ENCODE data around the gene CAPN2.
A peak's percentile ranks its signal among the peaks of the same experiment; 100 is the strongest.

The CAPN2 gene

DNA sequence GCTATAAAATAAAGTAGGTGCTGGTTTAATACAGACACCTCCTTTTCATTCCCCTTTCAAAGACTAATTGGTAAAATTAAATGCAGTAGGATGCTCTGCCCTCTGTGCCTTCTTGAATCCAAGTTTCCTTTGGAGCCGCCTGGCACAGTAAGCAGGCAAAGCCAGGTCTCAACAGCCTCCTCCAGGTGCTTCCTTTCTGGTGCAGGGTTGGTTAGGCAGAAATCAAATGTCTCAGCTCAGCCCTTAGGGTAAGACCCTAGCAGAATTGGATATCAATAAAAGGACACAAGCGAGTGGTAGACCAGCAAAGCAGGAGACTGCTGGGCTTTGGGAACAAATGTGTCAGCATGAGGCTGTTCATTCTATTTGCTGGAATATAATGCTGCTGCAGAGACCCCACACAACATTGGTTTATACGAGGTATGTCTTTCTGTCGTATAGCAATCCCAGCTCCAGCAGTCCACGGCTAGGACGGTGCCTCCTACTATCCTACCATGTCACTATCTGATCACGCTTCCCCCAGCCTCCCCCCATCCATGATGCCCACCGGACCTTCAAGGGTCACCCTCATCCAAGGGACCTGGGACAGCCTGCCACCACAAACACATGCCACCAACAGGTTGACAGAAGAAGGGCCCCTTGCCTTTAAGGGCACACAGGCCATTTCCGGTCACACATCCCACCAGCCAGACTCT lies 58.4 kb downstream of the CAPN2 start:
- H3K23ac ChIP-seq (ENCODE audit: low read length), result no peak overlapping the region
- H3K36me3 ChIP-seq (ENCODE audit: control insufficient read depth, insufficient read depth, low read length), result peaks cover 5% of the 10 kb centered on the region
- H3K27ac ChIP-seq (ENCODE audit: low read depth, low read length), result no peak overlapping the region

DNA sequence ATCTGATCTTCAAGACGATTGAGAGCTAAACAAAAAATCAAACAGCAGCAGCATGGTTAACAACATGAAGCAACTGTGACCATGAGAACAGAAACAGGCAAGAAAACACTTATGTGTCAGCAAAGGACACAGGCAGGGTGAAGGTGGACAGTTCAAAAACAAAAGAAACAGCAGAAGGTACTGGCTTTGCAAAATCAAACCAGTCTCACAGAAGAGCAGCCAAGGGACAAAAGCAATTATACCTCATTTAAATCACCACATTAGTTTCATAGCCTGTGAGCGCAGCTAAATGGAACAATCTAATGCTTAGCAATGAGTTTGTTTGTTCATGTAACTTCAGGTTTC lies 59.1 kb downstream of the CAPN2 start:
- H3K79me2 ChIP-seq (ENCODE audit: control insufficient read depth, insufficient read depth, low read length), result no peaks in the 10 kb centered on the region
- H3K18ac ChIP-seq (ENCODE audit: low read length), result no peak overlapping the region
- H3K9ac ChIP-seq (ENCODE audit: low read length), result peak overlapping the region; percentile 11
- no peak overlapping the region for H4K8ac ChIP-seq (ENCODE audit: low read depth, low read length)
- DNase-seq, result no peak
- H3K4me2 ChIP-seq (ENCODE audit: low read length), result no peak overlapping the region
- H2BK15ac ChIP-seq (replicated peaks; ENCODE audit: low read depth), result no peak overlapping the region
- H3K27me3 ChIP-seq (ENCODE audit: insufficient read depth, low read length, poor library complexity), result no peaks in the 10 kb centered on the region
- H3K36me3 ChIP-seq (ENCODE audit: control insufficient read depth, insufficient read depth, low read length), result peaks cover 5% of the 10 kb centered on the region
- H3K4ac ChIP-seq (ENCODE audit: low read depth, low read length), result no peak overlapping the region
- peaks cover 10% of the 10 kb centered on the region for H3K4me1 ChIP-seq (ENCODE audit: control insufficient read depth, low read depth, low read length)
- no peak overlapping the region for H2BK120ac ChIP-seq (ENCODE audit: low read depth, low read length)
- H3K23ac ChIP-seq (ENCODE audit: low read length), result no peak overlapping the region
- WGBS (ENCODE audit: extremely low coverage, insufficient coverage, low lambda C conversion rate), result no CpG with 5 or more reads among the region's 2 CpGs
- H2AK5ac ChIP-seq (ENCODE audit: low read length), result no peak overlapping the region
- no peaks in the 10 kb centered on the region for H3K79me1 ChIP-seq (ENCODE audit: low read length)
- peak overlapping the region; percentile 57 for H3K27ac ChIP-seq (ENCODE audit: low read depth, low read length)
- no peak overlapping the region for H3K4me3 ChIP-seq (ENCODE audit: low read length)
- H2BK5ac ChIP-seq (ENCODE audit: low read length), result no peak overlapping the region
- H4K5ac ChIP-seq (ENCODE audit: low read length), result no peak overlapping the region
- peak overlapping the region; percentile 58 for H3K56ac ChIP-seq (ENCODE audit: low read length)

More for the DNA sequence above, 58.4 kb downstream of the CAPN2 start:
- no peak overlapping the region for H3K18ac ChIP-seq (ENCODE audit: low read length)
- H4K8ac ChIP-seq (ENCODE audit: low read depth, low read length), result no peak overlapping the region
- H3K79me1 ChIP-seq (ENCODE audit: low read length), result no peaks in the 10 kb centered on the region
- no peak overlapping the region for H2BK5ac ChIP-seq (ENCODE audit: low read length)
- no peak overlapping the region for H3K9ac ChIP-seq (ENCODE audit: low read length)
- no peak overlapping the region for H2BK15ac ChIP-seq (replicated peaks; ENCODE audit: low read depth)
- peaks cover 10% of the 10 kb centered on the region for H3K4me1 ChIP-seq (ENCODE audit: control insufficient read depth, low read depth, low read length)
- no peak overlapping the region for H2BK120ac ChIP-seq (ENCODE audit: low read depth, low read length)
- H3K56ac ChIP-seq (ENCODE audit: low read length), result peak overlapping the region; percentile 25
- no peak overlapping the region for H3K4me3 ChIP-seq (ENCODE audit: low read length)
- H3K4me2 ChIP-seq (ENCODE audit: low read length), result no peak overlapping the region
- WGBS (ENCODE audit: extremely low coverage, insufficient coverage, low lambda C conversion rate), result no CpG with 5 or more reads among the region's 9 CpGs
- no peak for DNase-seq
- no peaks in the 10 kb centered on the region for H3K27me3 ChIP-seq (ENCODE audit: insufficient read depth, low read length, poor library complexity)
- H4K5ac ChIP-seq (ENCODE audit: low read length), result no peak overlapping the region
- no peak overlapping the region for H3K4ac ChIP-seq (ENCODE audit: low read depth, low read length)
- no peaks in the 10 kb centered on the region for H3K79me2 ChIP-seq (ENCODE audit: control insufficient read depth, insufficient read depth, low read length)
- H2AK5ac ChIP-seq (ENCODE audit: low read length), result no peak overlapping the region

DNA sequence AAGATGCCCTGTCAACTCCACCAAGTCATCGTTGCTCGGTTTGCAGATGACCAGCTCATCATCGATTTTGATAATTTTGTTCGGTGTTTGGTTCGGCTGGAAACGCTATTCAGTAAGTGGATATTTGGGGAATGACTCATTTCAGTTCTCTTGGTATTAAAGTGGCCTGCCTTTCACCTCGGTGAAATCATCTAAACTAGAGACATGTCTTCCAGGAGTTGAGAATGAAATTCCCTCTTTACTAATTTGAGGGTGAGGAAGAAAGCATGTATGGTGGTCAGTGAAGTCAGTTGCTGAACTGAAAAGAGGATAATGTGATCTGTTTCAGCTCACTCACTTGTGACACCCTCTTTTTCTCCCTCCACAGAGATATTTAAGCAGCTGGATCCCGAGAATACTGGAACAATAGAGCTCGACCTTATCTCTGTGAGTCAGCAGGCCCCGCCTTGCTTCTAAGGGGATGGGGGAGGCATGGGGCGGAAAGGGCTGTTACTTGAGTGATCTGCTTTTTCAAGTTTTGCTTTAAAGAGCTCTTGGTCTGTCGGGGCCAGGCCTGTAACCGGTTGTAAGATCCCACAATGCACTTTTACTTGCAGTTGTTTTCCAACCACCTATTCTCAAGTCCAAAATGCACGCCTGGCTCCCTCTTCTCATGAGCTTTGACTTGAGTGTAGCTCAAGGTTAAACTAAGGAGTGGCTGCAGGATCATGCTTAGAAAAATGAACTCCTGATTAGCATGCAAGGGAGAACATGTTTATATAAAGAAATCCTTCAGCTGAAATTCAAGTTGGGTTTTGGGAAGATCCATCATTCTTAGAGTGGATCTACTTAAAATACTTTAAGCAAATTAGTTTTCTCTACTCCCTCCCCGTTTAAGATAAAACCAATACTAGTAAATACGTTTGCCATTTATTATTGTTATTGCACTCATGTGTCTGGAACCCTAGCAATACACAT lies 59.8 kb downstream of the CAPN2 start:
- Histone ChIP-seq H3K4ac (ENCODE audit: low read depth, low read length) (no peak overlapping the region), H2BK15ac (replicated peaks; ENCODE audit: low read depth) (no peak overlapping the region), H2BK5ac (ENCODE audit: low read length) (peak overlapping the region; percentile 31), H3K18ac (ENCODE audit: low read length) (no peak overlapping the region), H4K5ac (ENCODE audit: low read length) (peak overlapping the region; percentile 33), H3K23ac (ENCODE audit: low read length) (no peak overlapping the region), H3K9ac (ENCODE audit: low read length) (peak overlapping the region; percentile 50), H3K27me3 (ENCODE audit: insufficient read depth, low read length, poor library complexity) (no peaks in the 10 kb centered on the region), H2BK120ac (ENCODE audit: low read depth, low read length) (no peak overlapping the region), H3K4me1 (ENCODE audit: control insufficient read depth, low read depth, low read length) (peaks cover 10% of the 10 kb centered on the region), H3K79me2 (ENCODE audit: control insufficient read depth, insufficient read depth, low read length) (no peaks in the 10 kb centered on the region), H3K36me3 (ENCODE audit: control insufficient read depth, insufficient read depth, low read length) (peaks cover 5% of the 10 kb centered on the region), H3K27ac (ENCODE audit: low read depth, low read length) (peak overlapping the region; percentile 57), H3K79me1 (ENCODE audit: low read length) (no peaks in the 10 kb centered on the region), H2AK5ac (ENCODE audit: low read length) (no peak overlapping the region), H4K8ac (ENCODE audit: low read depth, low read length) (no peak overlapping the region), H3K4me3 (ENCODE audit: low read length) (no peak overlapping the region), H3K4me2 (ENCODE audit: low read length) (no peak overlapping the region), H3K56ac (ENCODE audit: low read length) (peak overlapping the region; percentile 58)
- DNase-seq, result peak; percentile 92
- no CpG with 5 or more reads among the region's 16 CpGs for WGBS (ENCODE audit: extremely low coverage, insufficient coverage, low lambda C conversion rate)

DNA sequence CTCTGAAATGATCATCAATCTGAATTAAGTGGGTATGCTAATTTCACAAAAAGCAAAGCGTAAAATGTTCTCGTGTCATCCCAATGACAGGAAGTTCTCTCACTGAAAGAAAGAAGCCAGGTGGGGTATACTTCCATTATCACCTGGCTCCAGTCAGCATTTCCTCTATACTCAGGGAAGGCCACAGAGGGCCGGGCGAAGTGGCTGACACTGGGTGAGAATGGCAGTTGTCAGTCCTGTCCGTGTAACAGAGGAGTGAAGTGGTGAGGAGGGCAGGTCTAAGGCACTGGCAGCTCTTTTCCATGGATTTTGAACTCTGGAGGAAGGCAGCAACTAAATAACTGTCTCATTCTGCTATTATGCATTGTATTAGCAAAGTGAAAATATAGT lies 60.4 kb downstream of the CAPN2 start:
- no peak overlapping the region for H2BK5ac ChIP-seq (ENCODE audit: low read length)
- no CpG with 5 or more reads among the region's 5 CpGs for WGBS (ENCODE audit: extremely low coverage, insufficient coverage, low lambda C conversion rate)
- no peak for DNase-seq
- H3K27me3 ChIP-seq (ENCODE audit: insufficient read depth, low read length, poor library complexity), result no peaks in the 10 kb centered on the region
- H3K4me3 ChIP-seq (ENCODE audit: low read length), result no peak overlapping the region
- no peak overlapping the region for H3K27ac ChIP-seq (ENCODE audit: low read depth, low read length)
- H3K79me2 ChIP-seq (ENCODE audit: control insufficient read depth, insufficient read depth, low read length), result no peaks in the 10 kb centered on the region
- H3K23ac ChIP-seq (ENCODE audit: low read length), result no peak overlapping the region
- H3K56ac ChIP-seq (ENCODE audit: low read length), result no peak overlapping the region
- no peak overlapping the region for H2BK120ac ChIP-seq (ENCODE audit: low read depth, low read length)
- no peaks in the 10 kb centered on the region for H3K79me1 ChIP-seq (ENCODE audit: low read length)
- no peak overlapping the region for H2BK15ac ChIP-seq (replicated peaks; ENCODE audit: low read depth)
- H3K4me2 ChIP-seq (ENCODE audit: low read length), result no peak overlapping the region
- H3K4me1 ChIP-seq (ENCODE audit: control insufficient read depth, low read depth, low read length), result peaks cover 10% of the 10 kb centered on the region
- H3K4ac ChIP-seq (ENCODE audit: low read depth, low read length), result no peak overlapping the region
- no peak overlapping the region for H4K8ac ChIP-seq (ENCODE audit: low read depth, low read length)
- H2AK5ac ChIP-seq (ENCODE audit: low read length), result no peak overlapping the region
- no peak overlapping the region for H3K9ac ChIP-seq (ENCODE audit: low read length)
- no peak overlapping the region for H3K18ac ChIP-seq (ENCODE audit: low read length)
- peaks cover 5% of the 10 kb centered on the region for H3K36me3 ChIP-seq (ENCODE audit: control insufficient read depth, insufficient read depth, low read length)
- H4K5ac ChIP-seq (ENCODE audit: low read length), result no peak overlapping the region

DNA sequence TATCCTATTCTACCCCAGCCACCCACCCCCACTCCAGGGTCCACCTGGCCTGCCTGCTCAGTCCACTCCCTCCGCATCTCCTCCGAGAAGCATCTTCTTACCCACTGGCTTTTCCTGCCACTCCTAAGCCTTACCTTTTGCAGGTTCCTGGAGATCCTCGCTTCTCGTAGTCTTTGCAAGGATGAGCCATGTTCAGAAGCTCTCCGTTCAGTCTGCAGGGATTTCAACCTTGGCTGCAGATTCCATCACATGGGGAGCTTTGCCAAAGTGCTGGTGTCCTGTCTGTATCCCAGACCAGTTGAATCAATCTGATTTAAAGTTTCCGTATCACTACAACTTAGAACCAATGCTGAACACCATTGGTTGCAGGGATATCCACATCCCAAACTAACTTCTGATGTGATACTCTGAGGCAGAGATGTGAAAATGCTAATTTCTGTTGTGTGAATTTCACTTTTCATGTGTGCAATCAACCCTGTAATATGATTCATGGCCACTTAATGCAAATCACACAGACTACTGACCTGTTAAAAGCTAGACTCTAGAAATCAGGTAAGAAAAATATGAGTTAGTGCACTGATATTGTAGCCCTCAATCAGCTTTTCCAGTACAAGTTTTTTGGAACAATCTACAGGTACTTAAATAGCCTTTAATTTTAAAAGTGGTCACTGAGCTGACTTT lies 61.9 kb downstream of the CAPN2 start:
- H3K79me1 ChIP-seq (ENCODE audit: low read length), result no peaks in the 10 kb centered on the region
- peaks cover 10% of the 10 kb centered on the region for H3K4me1 ChIP-seq (ENCODE audit: control insufficient read depth, low read depth, low read length)
- H3K4ac ChIP-seq (ENCODE audit: low read depth, low read length), result no peak overlapping the region
- H2BK5ac ChIP-seq (ENCODE audit: low read length), result no peak overlapping the region
- no peak overlapping the region for H2BK120ac ChIP-seq (ENCODE audit: low read depth, low read length)
- H3K27ac ChIP-seq (ENCODE audit: low read depth, low read length), result no peak overlapping the region
- H3K9ac ChIP-seq (ENCODE audit: low read length), result no peak overlapping the region
- H3K79me2 ChIP-seq (ENCODE audit: control insufficient read depth, insufficient read depth, low read length), result no peaks in the 10 kb centered on the region
- H3K23ac ChIP-seq (ENCODE audit: low read length), result no peak overlapping the region
- H3K27me3 ChIP-seq (ENCODE audit: insufficient read depth, low read length, poor library complexity), result no peaks in the 10 kb centered on the region
- H3K18ac ChIP-seq (ENCODE audit: low read length), result no peak overlapping the region
- no peak overlapping the region for H4K8ac ChIP-seq (ENCODE audit: low read depth, low read length)
- no peak overlapping the region for H3K4me3 ChIP-seq (ENCODE audit: low read length)
- H3K36me3 ChIP-seq (ENCODE audit: control insufficient read depth, insufficient read depth, low read length), result peaks cover 8% of the 10 kb centered on the region
- H4K5ac ChIP-seq (ENCODE audit: low read length), result no peak overlapping the region
- H2BK15ac ChIP-seq (replicated peaks; ENCODE audit: low read depth), result no peak overlapping the region
- WGBS (ENCODE audit: extremely low coverage, insufficient coverage, low lambda C conversion rate), result no CpG with 5 or more reads among the region's 6 CpGs
- no peak overlapping the region for H2AK5ac ChIP-seq (ENCODE audit: low read length)
- H3K56ac ChIP-seq (ENCODE audit: low read length), result no peak overlapping the region
- no peak for DNase-seq
- H3K4me2 ChIP-seq (ENCODE audit: low read length), result no peak overlapping the region
